ENCODE measurements around the gene MED7.

MED7 gene

GRCh38 chr5:157106630-157107461, 35.8 kb downstream of the MED7 start:
- no peak for DNase-seq (ENCODE audit: low read depth, low spot score)

GRCh38 chr5:157100140-157100679, 42.5 kb downstream of the MED7 start:
- no peak for DNase-seq (ENCODE audit: low read depth, low spot score)

DNA sequence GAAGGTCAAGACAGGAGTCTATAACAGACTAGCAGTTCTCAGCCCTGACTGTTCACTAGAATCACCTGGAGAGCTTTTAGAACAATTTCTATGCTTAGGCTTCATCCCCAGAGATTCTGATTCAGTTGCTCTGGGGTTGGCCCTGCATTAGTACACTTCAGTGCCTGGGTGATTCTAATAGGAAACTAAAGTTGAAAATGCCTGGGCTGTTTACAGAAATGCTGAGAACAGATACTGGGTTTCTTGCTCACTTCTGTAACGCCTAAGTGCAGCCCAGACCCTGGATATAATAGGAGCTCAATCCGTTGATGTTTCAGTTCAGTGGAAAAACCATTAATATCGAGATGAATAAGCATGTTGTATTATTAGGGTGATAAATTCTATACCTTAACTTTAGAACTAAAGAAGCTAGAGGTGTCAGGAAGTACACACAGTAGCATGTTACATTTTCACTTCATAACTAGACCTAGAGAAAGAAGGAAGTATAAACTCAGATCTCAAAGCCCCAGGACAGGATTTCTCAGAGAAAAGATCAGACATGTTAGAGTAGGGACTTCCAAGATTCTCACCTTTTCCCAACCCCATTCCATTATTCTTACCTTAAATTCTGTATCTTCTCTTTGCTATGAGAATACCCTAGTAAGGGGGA, 54.2 kb downstream of the MED7 start:
- no peak for DNase-seq (ENCODE audit: low read depth, low spot score)
